GM23338 (cell line): ENCODE measurements around the gene KLK4. TPM values are rescaled to one million over a fixed set of nuclear protein-coding genes. Genes with fewer than 3 reads are reported as not detected.

Experiments used
- ATAC-seq: fragments of 200-7000 bp; cut with Tn5 transposase; 3 replicates; pipeline ENCODE4 v1.9.1; 2020
- DNase-seq: peaks from one replicate; pipeline ENCODE4 v3.0.0-alpha.2; 2015; ENCODE audit warnings: low spot score
- H2AFZ ChIP-seq: fragments of 200-600 bp; sonication (generic); 2 replicates; pipeline ENCODE4 v1.8.0; 2016; ENCODE audit warnings: antibody characterized with exemption, mild to moderate bottlenecking, moderate library complexity
- H3F3A ChIP-seq: fragments of 200-600 bp; sonication (generic); replicated peaks from 2 replicates; pipeline ENCODE4 v1.8.0; 2017; ENCODE audit warnings: antibody characterized with exemption, mixed run types, low read depth
- H3K27ac ChIP-seq: fragments of 200-600 bp; sonication (generic); 2 replicates; pipeline ENCODE4 v1.6.1; 2016; ENCODE audit warnings: low read depth
- H3K27me3 ChIP-seq: fragments of 200-600 bp; sonication (generic); 2 replicates; pipeline ENCODE4 v1.8.0; 2016; ENCODE audit warnings: mild to moderate bottlenecking, mixed run types, moderate library complexity; ENCODE audit not compliant: insufficient read depth
- H3K36me3 ChIP-seq: fragments of 200-600 bp; sonication (generic); 2 replicates; pipeline ENCODE4 v1.8.0; 2016; ENCODE audit warnings: mild to moderate bottlenecking; ENCODE audit not compliant: insufficient read depth
- H3K4me1 ChIP-seq: fragments of 200-600 bp; sonication (generic); 2 replicates; pipeline ENCODE4 v1.8.0; 2016; ENCODE audit warnings: mild to moderate bottlenecking, moderate library complexity; ENCODE audit not compliant: insufficient read depth
- H3K4me2 ChIP-seq: fragments of 200-600 bp; sonication (generic); 2 replicates; pipeline ENCODE4 v1.7.1; 2017; ENCODE audit warnings: mixed run types
- H3K4me3 ChIP-seq: fragments of 200-600 bp; sonication (generic); 2 replicates; pipeline ENCODE4 v1.6.1; 2016; ENCODE audit warnings: mixed run types
- H3K79me2 ChIP-seq: fragments of 200-600 bp; sonication (generic); replicated peaks from 2 replicates; pipeline ENCODE4 v1.8.0; 2017; ENCODE audit warnings: mild to moderate bottlenecking; ENCODE audit not compliant: insufficient read depth
- H3K9me2 ChIP-seq: fragments of 200-600 bp; sonication (generic); 2 replicates; pipeline ENCODE4 v1.8.0; 2017; ENCODE audit not compliant: insufficient read depth
- H4K20me1 ChIP-seq: fragments of 200-600 bp; sonication (generic); replicated peaks from 2 replicates; pipeline ENCODE4 v1.8.0; 2017; ENCODE audit warnings: mild to moderate bottlenecking; ENCODE audit not compliant: insufficient read depth
- H3K27ac Mint-ChIP-seq: 2 replicates; pipeline ENCODE4 v1.8.0; 2020; ENCODE audit warnings: inconsistent platforms, mild to moderate bottlenecking, moderate library complexity, mixed read lengths
- H3K27me3 Mint-ChIP-seq: 3 replicates; pipeline ENCODE4 v1.8.0; 2022; ENCODE audit warnings: low read depth, mild to moderate bottlenecking, moderate library complexity, mixed read lengths, inconsistent platforms; ENCODE audit not compliant: insufficient read depth, poor library complexity
- H3K36me3 Mint-ChIP-seq: 3 replicates; pipeline ENCODE4 v1.8.0; 2021; ENCODE audit warnings: low read depth, mild to moderate bottlenecking, inconsistent platforms, moderate library complexity, mixed read lengths
- H3K4me1 Mint-ChIP-seq: 3 replicates; pipeline ENCODE4 v1.8.0; 2020; ENCODE audit warnings: mild to moderate bottlenecking, inconsistent platforms, mixed read lengths
- H3K4me3 Mint-ChIP-seq: 3 replicates; pipeline ENCODE4 v1.8.0; 2021; ENCODE audit warnings: moderate library complexity, mild to moderate bottlenecking, inconsistent platforms, mixed read lengths
- H3K9me3 Mint-ChIP-seq: 3 replicates; pipeline ENCODE4 v1.8.0; 2020; ENCODE audit warnings: moderate library complexity, mild to moderate bottlenecking, inconsistent platforms, mixed read lengths
- CREB1 ChIP-seq: fragments of 250-450 bp; sonication (Bioruptor Pico); IDR thresholded peaks from 2 replicates; pipeline ENCODE4 v1.5.0; 2020; ENCODE audit warnings: low read depth, mild to moderate bottlenecking, moderate library complexity
- EZH2 ChIP-seq: fragments of 200-600 bp; sonication (generic); IDR thresholded peaks from one replicate; pipeline ENCODE4 v1.8.0; 2017; ENCODE audit warnings: antibody characterized with exemption, mild to moderate bottlenecking, low read depth; ENCODE audit not compliant: unreplicated experiment
- JUNB ChIP-seq: IDR thresholded peaks from one replicate; pipeline ENCODE4 v1.6.1; 2016; ENCODE audit warnings: antibody characterized with exemption; ENCODE audit not compliant: unreplicated experiment
- NANOG ChIP-seq: IDR thresholded peaks from 2 replicates; pipeline ENCODE4 v1.6.1; 2016; ENCODE audit warnings: antibody characterized with exemption, borderline replicate concordance
- POLR2AphosphoS5 ChIP-seq: IDR thresholded peaks from 2 replicates; pipeline ENCODE4 v1.6.1; 2016; ENCODE audit warnings: antibody characterized with exemption, low read depth
- REST ChIP-seq: IDR thresholded peaks from one replicate; pipeline ENCODE4 v1.6.1; 2018; ENCODE audit warnings: antibody characterized with exemption; ENCODE audit not compliant: unreplicated experiment
- long read RNA-seq: library from polyadenylated mRNA; unstranded; transcript quantifications from one replicate; pipeline ENCODE4 v2.0.0, GENCODE V29; 2020; ENCODE audit not compliant: unreplicated experiment
- polyA plus RNA-seq: library from polyadenylated mRNA; unstranded; fragments of >200 nt; fragmentation: Nextera tagmentation; extraction: Ambion mirVana; gene quantifications from 2 replicates; pipeline ENCODE4 v1.2.1, GENCODE V29; 2016
- total RNA-seq: library from RNA; depleted of rRNA; stranded (reverse); fragments of >200 nt; shearing (Covaris generic); gene quantifications from 2 replicates; pipeline ENCODE4 v1.2.3, GENCODE V29; 2014; rRNA removed
- TF ChIP-seq, protein P1 (sequence below), 2 experiments: fragments of 200-600 bp in 1 of 2; sonication (generic) in 1 of 2; conservative IDR thresholded peaks; 2 replicates each; pipeline versions ENCODE4 v1.5.1 to v1.6.1; 2016 to 2017; ENCODE audit warnings: antibody characterized with exemption in 2 of 2, low read depth in 2 of 2, mild to moderate bottlenecking in 2 of 2, moderate library complexity in 1 of 2
- TF ChIP-seq, protein P2 (sequence below): IDR thresholded peaks from 2 replicates; pipeline ENCODE4 v1.6.1; 2016; ENCODE audit warnings: antibody characterized with exemption

Gene KLK4, protein sequence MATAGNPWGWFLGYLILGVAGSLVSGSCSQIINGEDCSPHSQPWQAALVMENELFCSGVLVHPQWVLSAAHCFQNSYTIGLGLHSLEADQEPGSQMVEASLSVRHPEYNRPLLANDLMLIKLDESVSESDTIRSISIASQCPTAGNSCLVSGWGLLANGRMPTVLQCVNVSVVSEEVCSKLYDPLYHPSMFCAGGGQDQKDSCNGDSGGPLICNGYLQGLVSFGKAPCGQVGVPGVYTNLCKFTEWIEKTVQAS
- total RNA-seq (0.54 and 0.76 TPM in 2 replicates), polyA plus RNA-seq (1.8 and 2.2 TPM in 2 replicates)
- long read RNA-seq: 0 reads

DNA sequence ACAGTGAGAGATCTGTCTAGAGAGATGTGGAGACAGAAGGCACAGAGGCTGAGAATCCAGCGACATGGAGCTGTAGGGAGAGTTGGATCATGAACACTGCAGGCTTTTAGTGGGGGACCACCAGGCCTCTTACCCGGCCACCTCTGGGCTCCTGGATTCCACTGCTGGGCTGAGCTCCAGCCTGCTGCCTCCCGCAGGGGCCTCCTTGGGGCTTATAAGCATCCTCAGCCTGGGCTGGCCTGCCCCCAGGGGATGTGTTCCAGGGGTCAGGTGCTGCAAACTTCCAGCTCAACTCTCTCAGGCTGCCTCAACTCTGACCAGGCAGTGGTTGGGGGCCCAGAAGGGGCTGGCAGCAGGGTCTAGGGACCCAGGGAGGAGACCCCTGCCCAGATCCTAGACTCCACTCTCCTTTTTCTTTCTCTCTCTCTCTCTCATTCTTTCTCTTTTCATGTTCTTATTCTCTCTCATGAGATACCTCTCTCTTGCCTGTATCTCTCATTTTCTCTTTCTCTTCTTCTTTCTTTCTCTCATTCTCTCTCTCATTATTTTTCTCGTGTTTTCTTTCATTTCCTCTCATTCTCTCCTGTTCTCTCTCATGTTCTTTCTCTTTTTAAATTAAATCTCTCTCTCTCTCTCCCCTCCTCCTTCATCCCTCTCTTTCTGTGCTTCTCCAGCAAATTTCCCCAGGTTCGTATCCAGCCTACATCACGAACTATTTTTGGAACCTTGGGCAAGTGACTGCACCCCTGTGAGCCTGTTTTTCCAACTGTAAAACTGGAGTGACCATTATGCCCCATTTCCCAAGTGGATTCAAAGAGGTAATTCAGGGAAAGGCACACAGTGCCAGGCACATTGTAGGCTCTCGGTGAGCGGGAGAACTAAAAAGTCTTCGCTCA is at the start of gene KLK4:
TSS of gene KLK4 (minus strand) at position 190 of the 896 bp plus-strand sequence. CDS start 657 bp downstream, outside the sequence.
- H3K4me3 Mint-ChIP-seq: peak within 1 kb of the TSS; percentile 74; the same call in 2 of the 3 replicates

DNA sequence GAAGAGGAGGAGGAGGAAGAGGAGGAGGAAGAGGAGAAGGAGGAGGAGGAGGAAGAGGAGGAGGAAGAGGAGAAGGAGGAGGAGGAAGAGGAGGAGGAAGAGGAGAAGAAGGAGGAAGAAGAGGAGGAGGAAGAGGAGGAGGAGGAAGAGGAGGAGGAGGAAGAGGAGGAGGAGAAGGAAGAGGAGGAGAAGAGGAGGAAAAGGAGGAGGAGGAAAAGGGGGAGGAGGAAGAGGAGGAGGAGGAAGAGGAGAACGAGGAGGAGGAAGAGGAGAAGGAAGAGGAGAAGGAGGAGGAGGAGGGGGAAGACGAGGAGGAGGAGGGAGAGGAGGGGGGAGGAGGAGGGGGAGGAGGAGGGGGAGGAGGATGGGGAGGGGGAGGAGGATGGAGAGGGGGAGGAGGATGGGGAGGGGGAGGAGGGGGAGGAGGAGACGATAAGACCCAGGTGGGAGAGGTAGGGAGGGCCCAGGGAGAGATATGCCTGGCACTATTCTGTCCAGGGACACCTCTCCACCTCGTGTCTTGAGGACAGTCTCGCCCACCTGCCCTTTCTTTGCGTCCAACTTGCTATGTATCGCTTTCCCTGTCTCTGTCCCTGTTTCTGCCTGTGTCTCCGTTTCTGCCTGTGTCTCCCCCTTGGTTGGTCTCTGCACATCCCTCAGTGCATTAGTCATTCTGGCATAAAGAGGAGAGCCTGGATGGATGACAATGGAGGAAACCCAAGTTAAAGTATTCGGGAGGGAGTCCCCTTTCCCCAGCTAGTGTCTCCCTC is 48.7 kb upstream of the KLK4 start:
- Mint-ChIP-seq H3K4me1 (no peaks in the 10 kb centered on the region; the same call in 2 of the 3 replicates), H3K4me3 (no peak overlapping the region), H3K27me3 (peaks cover 8% of the 10 kb centered on the region), H3K27ac (no peak overlapping the region), H3K9me3 (peaks cover 48% of the 10 kb centered on the region), H3K36me3 (peaks cover 7% of the 10 kb centered on the region; the same call in 2 of the 3 replicates)
- no peak overlapping the region for H3K27ac ChIP-seq
- DNase-seq (no peak), ATAC-seq (no peak)
- H3K27me3 ChIP-seq: no peaks in the 10 kb centered on the region
- H3K79me2 ChIP-seq: no peaks in the 10 kb centered on the region
- H3K9me2 ChIP-seq: peaks cover 6% of the 10 kb centered on the region; the same call in 1 of the 2 replicates
- no peak overlapping the region for H3K4me3 ChIP-seq
- no peak overlapping the region for H3K4me2 ChIP-seq
- H3K36me3 ChIP-seq: no peaks in the 10 kb centered on the region
- H4K20me1 ChIP-seq: no peaks in the 10 kb centered on the region
- no peaks in the 10 kb centered on the region for H3K4me1 ChIP-seq
- H2AFZ ChIP-seq: no peak overlapping the region
- TF ChIP-seq CREB1 (CRISPR knock-in tag): no peak
- H3F3A ChIP-seq: no peaks in the 10 kb centered on the region

More for the DNA sequence above, at the start of gene KLK4:
- peaks cover 25% of the 10 kb centered on the region for H3K27me3 Mint-ChIP-seq
- TF ChIP-seq EZH2 (peak; percentile 50), NANOG (no peak), JUNB (no peak)
- no peaks in the 10 kb centered on the region for H3K9me2 ChIP-seq
- peak within 1 kb of the TSS; percentile 95 for H2AFZ ChIP-seq
- peak within 1 kb of the TSS; percentile 80; the same call in 1 of the 2 replicates for H3K4me3 ChIP-seq
- H3K4me1 Mint-ChIP-seq: peaks cover 11% of the 10 kb centered on the region
- no peak within 1 kb of the TSS for H3K27ac Mint-ChIP-seq
- no peaks in the 10 kb centered on the region for H4K20me1 ChIP-seq
- no peaks in the 10 kb centered on the region for H3K79me2 ChIP-seq
- H3K4me1 ChIP-seq: peaks cover 11% of the 10 kb centered on the region
- no peaks in the 10 kb centered on the region; the same call in 2 of the 3 replicates for H3K36me3 Mint-ChIP-seq
- no peak within 1 kb of the TSS for H3K27ac ChIP-seq
- 0 out of 2 replicates have a peak, but pooled peaks cover 2% of the 10 kb centered on the region for H3F3A ChIP-seq
- no peaks in the 10 kb centered on the region for H3K36me3 ChIP-seq
- DNase-seq: no peak
- H3K4me2 ChIP-seq: peak within 1 kb of the TSS; percentile 88
- no peaks in the 10 kb centered on the region; the same call in 1 of the 3 replicates for H3K9me3 Mint-ChIP-seq
- ATAC-seq: no peak
- peaks cover 57% of the 10 kb centered on the region for H3K27me3 ChIP-seq

GRCh38 chr19:50957587-50957986 is 46.4 kb upstream of the KLK4 start:
- H3K4me3 Mint-ChIP-seq: no peak overlapping the region
- H3K27ac Mint-ChIP-seq: no peak overlapping the region
- Histone ChIP-seq H3F3A (no peaks in the 10 kb centered on the region), H4K20me1 (no peaks in the 10 kb centered on the region), H3K4me2 (no peak overlapping the region), H3K36me3 (no peaks in the 10 kb centered on the region), H3K4me1 (peaks cover 9% of the 10 kb centered on the region; the same call in 1 of the 2 replicates), H3K9me2 (peaks cover under 1% of the 10 kb centered on the region; the same call in 1 of the 2 replicates), H3K27me3 (no peaks in the 10 kb centered on the region), H3K79me2 (no peaks in the 10 kb centered on the region), H3K4me3 (no peak overlapping the region), H2AFZ (no peak overlapping the region), H3K27ac (no peak overlapping the region)
- DNase-seq: no peak
- TF ChIP-seq POLR2AphosphoS5 (no peak), CREB1 (CRISPR knock-in tag) (no peak), NANOG (no peak), REST (no peak)
- TF ChIP-seq, protein P1, sequence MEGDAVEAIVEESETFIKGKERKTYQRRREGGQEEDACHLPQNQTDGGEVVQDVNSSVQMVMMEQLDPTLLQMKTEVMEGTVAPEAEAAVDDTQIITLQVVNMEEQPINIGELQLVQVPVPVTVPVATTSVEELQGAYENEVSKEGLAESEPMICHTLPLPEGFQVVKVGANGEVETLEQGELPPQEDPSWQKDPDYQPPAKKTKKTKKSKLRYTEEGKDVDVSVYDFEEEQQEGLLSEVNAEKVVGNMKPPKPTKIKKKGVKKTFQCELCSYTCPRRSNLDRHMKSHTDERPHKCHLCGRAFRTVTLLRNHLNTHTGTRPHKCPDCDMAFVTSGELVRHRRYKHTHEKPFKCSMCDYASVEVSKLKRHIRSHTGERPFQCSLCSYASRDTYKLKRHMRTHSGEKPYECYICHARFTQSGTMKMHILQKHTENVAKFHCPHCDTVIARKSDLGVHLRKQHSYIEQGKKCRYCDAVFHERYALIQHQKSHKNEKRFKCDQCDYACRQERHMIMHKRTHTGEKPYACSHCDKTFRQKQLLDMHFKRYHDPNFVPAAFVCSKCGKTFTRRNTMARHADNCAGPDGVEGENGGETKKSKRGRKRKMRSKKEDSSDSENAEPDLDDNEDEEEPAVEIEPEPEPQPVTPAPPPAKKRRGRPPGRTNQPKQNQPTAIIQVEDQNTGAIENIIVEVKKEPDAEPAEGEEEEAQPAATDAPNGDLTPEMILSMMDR (conservative IDR thresholded peaks at IDR 0.05; ENCODE audit: low read depth in 2 of 2): no peak
- TF ChIP-seq, protein P2, sequence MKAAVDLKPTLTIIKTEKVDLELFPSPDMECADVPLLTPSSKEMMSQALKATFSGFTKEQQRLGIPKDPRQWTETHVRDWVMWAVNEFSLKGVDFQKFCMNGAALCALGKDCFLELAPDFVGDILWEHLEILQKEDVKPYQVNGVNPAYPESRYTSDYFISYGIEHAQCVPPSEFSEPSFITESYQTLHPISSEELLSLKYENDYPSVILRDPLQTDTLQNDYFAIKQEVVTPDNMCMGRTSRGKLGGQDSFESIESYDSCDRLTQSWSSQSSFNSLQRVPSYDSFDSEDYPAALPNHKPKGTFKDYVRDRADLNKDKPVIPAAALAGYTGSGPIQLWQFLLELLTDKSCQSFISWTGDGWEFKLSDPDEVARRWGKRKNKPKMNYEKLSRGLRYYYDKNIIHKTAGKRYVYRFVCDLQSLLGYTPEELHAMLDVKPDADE: no peak
- peaks cover 7% of the 10 kb centered on the region; the same call in 2 of the 3 replicates for H3K36me3 Mint-ChIP-seq
- H3K9me3 Mint-ChIP-seq: peaks cover 35% of the 10 kb centered on the region
- ATAC-seq: no peak
- H3K4me1 Mint-ChIP-seq: peaks cover 6% of the 10 kb centered on the region
- peaks cover 12% of the 10 kb centered on the region for H3K27me3 Mint-ChIP-seq
